T-helper 2 cell treated with Interferon-gamma antibody and Interleukin-4, amounts not matched to agents 5 μg/mL and 100 μg/mL, for 36 hours (primary cell): ENCODE measurements around the gene SSBP4.
A peak's percentile ranks its signal among the peaks of the same experiment; 100 is the strongest.

Experiments used
- DNase-seq: peaks from one replicate; pipeline ENCODE4 v3.0.0; 2021; ENCODE audit warnings: low spot score
- H3K27ac Mint-ChIP-seq: one replicate; pipeline ENCODE4 v1.8.0; 2021; ENCODE audit warnings: mild to moderate bottlenecking, mixed read lengths
- H3K27me3 Mint-ChIP-seq: one replicate; pipeline ENCODE4 v1.8.0; 2021; ENCODE audit warnings: low read depth, mixed read lengths
- H3K36me3 Mint-ChIP-seq: one replicate; pipeline ENCODE4 v1.8.0; 2021; ENCODE audit warnings: low read depth, mixed read lengths
- H3K4me1 Mint-ChIP-seq: one replicate; pipeline ENCODE4 v1.8.0; 2021; ENCODE audit warnings: low read depth, mixed read lengths
- H3K4me3 Mint-ChIP-seq: one replicate; pipeline ENCODE4 v1.8.0; 2022; ENCODE audit warnings: mild to moderate bottlenecking, moderate library complexity, mixed read lengths
- H3K9me3 Mint-ChIP-seq: one replicate; pipeline ENCODE4 v1.8.0; 2021; ENCODE audit warnings: mixed read lengths

The SSBP4 gene

GRCh38 chr19:18429717-18430416 lies 10.7 kb downstream of the SSBP4 start:
- H3K9me3 Mint-ChIP-seq, result no peaks in the 10 kb centered on the region
- H3K27ac Mint-ChIP-seq, result peak overlapping the region; percentile 52
- H3K4me1 Mint-ChIP-seq, result peaks cover 11% of the 10 kb centered on the region
- DNase-seq, result no peak
- no peaks in the 10 kb centered on the region for H3K27me3 Mint-ChIP-seq
- peak overlapping the region; percentile 69 for H3K4me3 Mint-ChIP-seq
- H3K36me3 Mint-ChIP-seq, result peaks cover 17% of the 10 kb centered on the region

- peak overlapping the region; percentile 26 for H3K4me3 Mint-ChIP-seq
- H3K4me1 Mint-ChIP-seq, result peaks cover 11% of the 10 kb centered on the region
- peaks cover 17% of the 10 kb centered on the region for H3K36me3 Mint-ChIP-seq
- no peaks in the 10 kb centered on the region for H3K9me3 Mint-ChIP-seq
- no peak for DNase-seq
- H3K27ac Mint-ChIP-seq, result peak overlapping the region; percentile 55
- no peaks in the 10 kb centered on the region for H3K27me3 Mint-ChIP-seq
These were observed 11.4 kb downstream of the SSBP4 start for GRCh38 chr19:18430417-18431144.

DNA sequence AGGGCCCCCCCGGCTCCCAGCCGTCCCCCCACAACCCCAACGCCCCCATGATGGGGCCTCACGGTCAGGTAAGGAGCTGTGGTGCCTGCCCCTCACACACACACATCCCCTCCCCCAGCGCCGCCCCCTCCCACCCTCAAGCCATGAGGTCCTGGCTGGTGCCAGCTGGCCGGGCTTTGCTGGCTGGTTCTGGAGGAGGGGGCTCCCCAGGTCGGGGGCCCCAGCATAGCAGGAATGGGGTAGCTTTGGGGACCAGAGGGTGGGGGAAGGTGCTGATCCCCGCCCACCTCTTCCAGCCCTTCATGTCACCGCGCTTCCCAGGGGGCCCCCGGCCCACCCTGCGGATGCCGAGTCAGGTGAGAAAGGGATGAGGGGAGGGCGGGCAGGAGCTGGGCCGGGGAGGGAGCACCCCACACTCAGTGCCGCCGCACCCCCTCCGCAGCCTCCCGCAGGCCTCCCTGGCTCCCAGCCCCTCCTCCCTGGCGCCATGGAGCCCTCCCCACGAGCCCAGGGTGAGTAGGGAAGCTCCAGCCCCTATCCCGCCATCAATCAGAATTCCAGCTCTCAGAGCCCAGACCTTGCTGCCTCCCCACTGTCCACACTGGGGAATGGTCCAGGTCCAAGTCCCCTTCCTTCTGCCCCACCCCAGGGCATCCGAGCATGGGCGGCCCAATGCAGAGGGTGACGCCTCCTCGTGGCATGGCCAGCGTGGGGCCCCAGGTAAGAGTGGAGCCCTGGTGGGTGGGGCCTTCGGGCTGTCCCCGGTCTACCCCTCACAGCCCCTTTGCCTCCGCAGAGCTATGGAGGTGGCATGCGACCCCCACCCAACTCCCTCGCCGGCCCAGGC lies 12.4 kb downstream of the SSBP4 start:
- peaks cover 11% of the 10 kb centered on the region for H3K4me1 Mint-ChIP-seq
- H3K4me3 Mint-ChIP-seq, result no peak overlapping the region
- no peak for DNase-seq
- peaks cover 15% of the 10 kb centered on the region for H3K36me3 Mint-ChIP-seq
- H3K27ac Mint-ChIP-seq, result no peak overlapping the region
- H3K9me3 Mint-ChIP-seq, result no peaks in the 10 kb centered on the region
- H3K27me3 Mint-ChIP-seq, result no peaks in the 10 kb centered on the region

- DNase-seq, result no peak
- Mint-ChIP-seq H3K4me3 (no peak overlapping the region), H3K36me3 (peaks cover 15% of the 10 kb centered on the region), H3K27me3 (no peaks in the 10 kb centered on the region), H3K27ac (no peak overlapping the region), H3K4me1 (peaks cover 11% of the 10 kb centered on the region), H3K9me3 (no peaks in the 10 kb centered on the region)
These were observed 13.2 kb downstream of the SSBP4 start for GRCh38 chr19:18432275-18433014.

GRCh38 chr19:18433015-18433691 lies 14.0 kb downstream of the SSBP4 start:
- no peak for DNase-seq
- H3K27me3 Mint-ChIP-seq, result no peaks in the 10 kb centered on the region
- no peak overlapping the region for H3K4me3 Mint-ChIP-seq
- H3K27ac Mint-ChIP-seq, result no peak overlapping the region
- H3K4me1 Mint-ChIP-seq, result peaks cover 11% of the 10 kb centered on the region
- peaks cover 15% of the 10 kb centered on the region for H3K36me3 Mint-ChIP-seq
- no peaks in the 10 kb centered on the region for H3K9me3 Mint-ChIP-seq

DNA sequence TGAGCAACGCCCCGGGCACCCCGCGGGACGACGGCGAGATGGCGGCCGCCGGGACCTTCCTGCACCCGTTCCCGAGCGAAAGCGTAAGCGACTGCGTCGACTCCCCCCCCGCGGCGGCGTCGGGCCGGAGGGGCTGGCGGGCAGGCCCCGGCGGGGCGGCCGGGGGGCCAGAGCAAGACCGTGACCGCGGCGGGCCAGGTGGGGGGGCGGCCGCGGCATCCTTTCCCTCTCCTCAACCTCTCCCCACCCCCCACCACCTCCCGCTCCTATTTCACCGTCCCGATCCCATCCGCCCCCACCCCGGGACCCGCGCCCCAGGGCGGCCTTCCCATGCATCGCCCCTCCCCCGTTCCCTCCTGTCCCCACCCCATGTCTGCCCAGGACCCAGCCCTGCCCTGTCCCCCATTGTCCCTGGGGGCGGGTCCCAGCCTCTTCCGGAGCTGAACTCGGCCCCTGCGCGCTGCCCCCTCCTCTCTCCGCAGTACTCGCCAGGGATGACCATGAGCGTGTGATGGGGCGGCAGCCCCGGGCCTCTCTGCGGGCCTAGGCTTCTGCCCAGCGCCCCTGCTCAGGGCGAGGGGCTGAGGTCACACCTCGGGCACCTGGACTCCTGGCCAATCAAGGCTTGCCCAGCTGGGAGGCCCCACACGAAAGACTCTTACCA lies 14.7 kb downstream of the SSBP4 start:
- Mint-ChIP-seq H3K4me3 (peak overlapping the region; percentile 12), H3K27me3 (no peaks in the 10 kb centered on the region), H3K4me1 (peaks cover 11% of the 10 kb centered on the region), H3K36me3 (peaks cover 15% of the 10 kb centered on the region), H3K9me3 (no peaks in the 10 kb centered on the region), H3K27ac (no peak overlapping the region)
- no peak for DNase-seq

- H3K4me1 Mint-ChIP-seq, result peaks cover 11% of the 10 kb centered on the region
- no peak overlapping the region for H3K27ac Mint-ChIP-seq
- no peaks in the 10 kb centered on the region for H3K9me3 Mint-ChIP-seq
- H3K36me3 Mint-ChIP-seq, result peaks cover 15% of the 10 kb centered on the region
- DNase-seq, result no peak
- no peaks in the 10 kb centered on the region for H3K27me3 Mint-ChIP-seq
- peak overlapping the region; percentile 12 for H3K4me3 Mint-ChIP-seq
These were observed 15.4 kb downstream of the SSBP4 start for GRCh38 chr19:18434411-18435175.

DNA sequence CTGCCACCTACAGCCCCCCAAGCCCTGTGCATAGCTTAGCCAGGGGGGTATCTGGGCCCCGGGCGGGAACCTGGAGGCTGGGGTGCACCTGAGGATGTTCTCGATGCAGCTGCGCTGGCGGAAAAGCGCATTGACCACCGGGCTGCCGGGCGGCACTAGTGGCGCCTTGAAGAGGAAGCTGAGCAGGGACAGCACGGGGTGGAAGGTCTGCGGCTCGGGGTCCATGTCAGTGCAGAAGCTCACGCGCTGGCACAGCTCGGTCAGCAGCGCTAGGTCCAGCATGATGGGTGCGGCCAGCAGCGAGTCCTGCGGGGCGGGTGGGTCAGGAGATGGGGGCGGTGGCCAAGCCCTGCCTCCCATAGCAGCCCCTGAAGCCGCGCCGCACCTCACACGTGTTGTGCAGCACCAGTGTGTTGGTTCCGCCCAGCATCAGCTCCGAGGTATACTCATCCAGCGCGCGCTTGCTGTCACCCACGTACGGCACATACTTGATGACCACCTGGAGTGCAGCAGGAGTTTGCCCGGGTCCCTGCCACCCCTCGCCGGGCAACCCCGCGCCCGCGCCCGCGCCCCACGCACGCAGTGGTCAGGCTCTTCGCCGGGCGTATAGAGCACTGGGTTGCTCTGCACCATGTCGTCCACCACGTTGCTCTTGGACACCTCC lies 16.1 kb downstream of the SSBP4 start:
- H3K27ac Mint-ChIP-seq, result no peak overlapping the region
- peak overlapping the region; percentile 7 for H3K4me3 Mint-ChIP-seq
- no peaks in the 10 kb centered on the region for H3K27me3 Mint-ChIP-seq

GRCh38 chr19:18435842-18436670 lies 16.9 kb downstream of the SSBP4 start:
- Mint-ChIP-seq H3K4me3 (peak overlapping the region; percentile 74), H3K4me1 (peaks cover 8% of the 10 kb centered on the region), H3K27me3 (no peaks in the 10 kb centered on the region), H3K9me3 (no peaks in the 10 kb centered on the region), H3K27ac (peak overlapping the region; percentile 26), H3K36me3 (peaks cover 15% of the 10 kb centered on the region)
- no peak for DNase-seq

More for the DNA sequence above, 16.1 kb downstream of the SSBP4 start:
- H3K9me3 Mint-ChIP-seq, result no peaks in the 10 kb centered on the region
- peaks cover 12% of the 10 kb centered on the region for H3K36me3 Mint-ChIP-seq
- DNase-seq, result no peak
- peaks cover 8% of the 10 kb centered on the region for H3K4me1 Mint-ChIP-seq

GRCh38 chr19:18436671-18437490 lies 17.7 kb downstream of the SSBP4 start:
- Mint-ChIP-seq H3K27me3 (no peaks in the 10 kb centered on the region), H3K36me3 (peaks cover 15% of the 10 kb centered on the region), H3K27ac (peak overlapping the region; percentile 26), H3K4me1 (peaks cover 13% of the 10 kb centered on the region), H3K4me3 (peak overlapping the region; percentile 74), H3K9me3 (no peaks in the 10 kb centered on the region)
- peak; percentile 66 for DNase-seq
